HUES64 (cell line): Measurements from ENCODE around the gene PET100.
"Not testable (repeated sequence)": the region's sequence is repeated elsewhere in the genome, so short reads cannot be mapped to it uniquely, and the experiment has no call there.

Experiments used
- H3K27ac ChIP-seq: 2 replicates; pipeline ENCODE4 v1.7.0; 2013; ENCODE audit warnings: low read depth, low read length, inconsistent platforms
- H3K27me3 ChIP-seq: 2 replicates; pipeline ENCODE4 v1.6.1; 2013; ENCODE audit warnings: mild to moderate bottlenecking, low read length; ENCODE audit not compliant: insufficient read depth
- H3K36me3 ChIP-seq: 2 replicates; pipeline ENCODE4 v1.6.1; 2013; ENCODE audit warnings: mild to moderate bottlenecking, low read length; ENCODE audit not compliant: insufficient read depth
- H3K4me1 ChIP-seq: 2 replicates; pipeline ENCODE4 v1.6.1; 2013; ENCODE audit warnings: mild to moderate bottlenecking, low read length, moderate library complexity; ENCODE audit not compliant: insufficient read depth
- H3K4me3 ChIP-seq: 2 replicates; pipeline ENCODE4 v1.5.1; 2013; ENCODE audit warnings: mild to moderate bottlenecking, low read length, moderate library complexity
- H3K9ac ChIP-seq: 2 replicates; pipeline ENCODE4 v1.6.1; 2013; ENCODE audit warnings: mild to moderate bottlenecking, low read depth, low read length
- H3K9me3 ChIP-seq: 2 replicates; pipeline ENCODE4 v1.6.1; 2013; ENCODE audit warnings: low read depth, low read length; ENCODE audit not compliant: insufficient read depth
- WGBS: fragments of 150-250, 120-280 bp; methylation state at CpG from one replicate; pipeline ENCODE4 v1.1.7; 2013; ENCODE audit warnings: missing lambda C conversion rate; 5-methylcytosine and 5-hydroxymethylcytosine counted together

Gene PET100

DNA sequence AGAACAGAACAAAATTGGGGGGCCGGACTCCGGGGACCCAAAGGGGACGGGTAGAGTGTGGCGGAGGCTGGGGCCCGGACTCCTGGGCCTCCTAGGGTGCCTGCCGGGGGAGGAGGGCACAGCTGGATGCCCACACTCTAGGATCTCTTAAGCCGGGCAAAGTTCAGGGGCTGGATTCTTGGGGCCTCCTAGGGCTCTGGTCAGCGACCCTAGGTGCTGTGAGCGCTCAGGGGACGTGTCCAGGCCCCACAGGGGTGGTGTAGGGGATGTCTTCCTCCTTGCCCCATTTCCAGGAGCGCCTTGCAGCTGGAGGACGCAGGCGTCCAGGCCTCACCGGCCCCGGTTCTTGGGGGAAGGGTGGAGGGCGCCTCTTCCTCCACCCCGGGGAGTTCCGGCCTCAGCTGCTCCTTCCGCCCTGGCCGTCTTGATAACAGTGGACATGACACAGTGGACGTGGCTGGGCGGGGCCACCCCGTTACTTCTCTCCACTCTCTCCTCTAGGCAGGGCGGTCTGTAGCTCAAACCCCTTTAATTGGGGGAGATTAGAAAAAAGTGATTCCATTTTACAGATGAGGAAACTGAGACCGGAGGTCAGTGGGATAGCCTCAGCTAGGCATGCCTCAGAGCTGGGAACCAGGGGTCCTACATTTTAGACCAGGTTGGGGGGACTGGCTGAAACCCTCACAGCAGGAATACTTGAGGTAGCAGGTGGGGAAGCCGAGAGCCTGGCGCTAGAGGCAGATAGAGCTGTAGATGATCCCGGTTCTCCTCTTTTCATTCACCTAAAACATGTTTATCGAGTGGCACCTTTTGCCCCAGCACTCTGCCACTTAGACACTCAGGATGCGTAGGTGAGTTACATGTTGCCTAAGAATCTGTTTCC is 8.0 kb downstream of the PET100 start:
- Histone ChIP-seq H3K4me3 (peak overlapping the region; percentile 82), H3K27me3 (peaks cover 22% of the 10 kb centered on the region), H3K4me1 (no peaks in the 10 kb centered on the region), H3K9ac (peak overlapping the region; percentile 71), H3K36me3 (no peaks in the 10 kb centered on the region), H3K9me3 (no peaks in the 10 kb centered on the region), H3K27ac (peak overlapping the region; percentile 25; the same call in 1 of the 2 replicates)
- WGBS, result 43% methylated on average over 29 of the region's 30 CpGs

DNA sequence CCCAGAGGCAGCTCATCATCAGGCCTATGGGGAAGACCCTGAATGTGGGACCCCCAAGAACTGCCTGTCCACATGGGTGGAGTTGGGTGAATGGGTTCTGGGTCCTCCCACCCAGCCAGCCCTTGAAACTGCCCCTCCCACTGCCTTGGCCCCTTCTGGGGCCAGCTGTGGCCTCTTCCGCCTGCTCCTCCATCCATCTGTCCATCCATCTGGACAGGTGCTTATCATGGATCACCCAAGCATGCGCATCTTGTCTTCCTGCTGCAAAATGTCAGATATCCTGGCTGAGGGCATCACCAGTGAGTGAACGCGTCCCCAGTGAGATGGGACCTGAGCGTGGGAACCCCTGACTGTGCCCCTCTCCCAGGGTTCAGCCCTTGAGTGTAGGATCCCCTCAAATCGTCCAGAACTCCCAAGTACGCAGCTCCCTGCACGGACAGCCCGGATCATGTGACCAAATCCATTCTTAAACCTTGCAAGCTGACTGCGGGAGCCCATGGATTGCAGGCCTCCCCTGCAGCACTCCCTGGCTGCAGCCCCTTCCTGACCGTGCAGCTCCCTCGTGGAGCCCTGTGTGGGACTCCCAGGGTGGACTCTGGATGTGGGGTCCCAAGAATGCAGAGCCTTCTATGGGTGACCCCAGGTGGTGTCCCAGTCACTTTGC is 9.3 kb downstream of the PET100 start:
- no peaks in the 10 kb centered on the region for H3K9me3 ChIP-seq
- no peak overlapping the region for H3K4me3 ChIP-seq
- no peak overlapping the region for H3K27ac ChIP-seq
- no peaks in the 10 kb centered on the region for H3K4me1 ChIP-seq
- no peaks in the 10 kb centered on the region for H3K36me3 ChIP-seq
- H3K9ac ChIP-seq, result no peak overlapping the region
- peaks cover 22% of the 10 kb centered on the region for H3K27me3 ChIP-seq
- 91% methylated on average over 12 of the region's 12 CpGs for WGBS

DNA sequence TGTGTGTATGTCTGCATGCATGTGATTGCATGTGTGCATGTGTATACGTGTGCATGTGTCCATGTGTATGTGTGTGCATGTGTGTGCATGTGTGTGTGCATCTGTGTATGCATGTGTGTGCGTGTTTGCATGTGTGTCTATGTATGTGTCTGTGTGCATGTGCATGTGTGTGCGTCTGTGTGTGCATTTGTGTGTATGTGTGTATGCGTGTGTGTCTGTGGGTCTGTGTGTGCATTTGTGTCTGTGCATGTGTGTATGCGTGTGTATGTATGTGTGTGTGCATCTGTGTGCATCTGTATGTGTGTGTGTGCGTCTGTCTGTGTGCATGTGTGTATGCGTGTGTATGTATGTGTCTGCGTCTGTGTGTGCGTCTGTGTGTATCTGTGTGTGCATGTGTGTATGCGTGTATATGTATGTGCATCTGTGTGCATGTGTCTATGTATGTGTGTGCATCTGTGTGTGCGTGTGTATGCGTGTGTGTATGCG is 10.3 kb downstream of the PET100 start:
- Histone ChIP-seq H3K36me3 (no peaks in the 10 kb centered on the region), H3K4me1 (no peaks in the 10 kb centered on the region), H3K27me3 (peaks cover 18% of the 10 kb centered on the region), H3K9ac (no peak overlapping the region), H3K9me3 (no peaks in the 10 kb centered on the region), H3K4me3 (no peak overlapping the region), H3K27ac (no peak overlapping the region)
- WGBS, result 94% methylated on average over 13 of the region's 13 CpGs

DNA sequence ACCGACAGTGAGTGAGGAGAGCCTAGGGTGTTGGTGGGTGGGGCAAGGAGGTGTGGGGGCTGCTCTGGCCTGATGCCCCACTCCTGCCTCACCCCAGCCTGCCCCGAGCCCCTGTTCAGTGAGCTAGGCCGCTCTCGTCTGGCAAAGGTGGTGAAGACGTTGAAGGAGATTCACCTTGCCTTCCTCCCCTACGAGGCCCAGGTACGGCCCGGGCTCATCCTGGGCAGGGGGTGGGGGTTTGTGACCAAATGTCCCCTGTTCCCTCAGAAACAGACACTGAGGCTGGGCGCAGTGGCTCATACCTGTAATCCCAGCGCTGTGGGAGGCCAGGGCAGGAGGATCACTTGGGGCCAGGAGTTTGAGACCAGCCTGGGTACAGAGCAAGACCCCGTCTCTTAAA is 11.2 kb downstream of the PET100 start:
- Histone ChIP-seq H3K27ac (no peak overlapping the region), H3K9ac (no peak overlapping the region), H3K36me3 (no peaks in the 10 kb centered on the region), H3K4me1 (no peaks in the 10 kb centered on the region), H3K27me3 (peaks cover 9% of the 10 kb centered on the region), H3K4me3 (no peak overlapping the region), H3K9me3 (no peaks in the 10 kb centered on the region)
- WGBS, result 95% methylated on average over 11 of the region's 11 CpGs

DNA sequence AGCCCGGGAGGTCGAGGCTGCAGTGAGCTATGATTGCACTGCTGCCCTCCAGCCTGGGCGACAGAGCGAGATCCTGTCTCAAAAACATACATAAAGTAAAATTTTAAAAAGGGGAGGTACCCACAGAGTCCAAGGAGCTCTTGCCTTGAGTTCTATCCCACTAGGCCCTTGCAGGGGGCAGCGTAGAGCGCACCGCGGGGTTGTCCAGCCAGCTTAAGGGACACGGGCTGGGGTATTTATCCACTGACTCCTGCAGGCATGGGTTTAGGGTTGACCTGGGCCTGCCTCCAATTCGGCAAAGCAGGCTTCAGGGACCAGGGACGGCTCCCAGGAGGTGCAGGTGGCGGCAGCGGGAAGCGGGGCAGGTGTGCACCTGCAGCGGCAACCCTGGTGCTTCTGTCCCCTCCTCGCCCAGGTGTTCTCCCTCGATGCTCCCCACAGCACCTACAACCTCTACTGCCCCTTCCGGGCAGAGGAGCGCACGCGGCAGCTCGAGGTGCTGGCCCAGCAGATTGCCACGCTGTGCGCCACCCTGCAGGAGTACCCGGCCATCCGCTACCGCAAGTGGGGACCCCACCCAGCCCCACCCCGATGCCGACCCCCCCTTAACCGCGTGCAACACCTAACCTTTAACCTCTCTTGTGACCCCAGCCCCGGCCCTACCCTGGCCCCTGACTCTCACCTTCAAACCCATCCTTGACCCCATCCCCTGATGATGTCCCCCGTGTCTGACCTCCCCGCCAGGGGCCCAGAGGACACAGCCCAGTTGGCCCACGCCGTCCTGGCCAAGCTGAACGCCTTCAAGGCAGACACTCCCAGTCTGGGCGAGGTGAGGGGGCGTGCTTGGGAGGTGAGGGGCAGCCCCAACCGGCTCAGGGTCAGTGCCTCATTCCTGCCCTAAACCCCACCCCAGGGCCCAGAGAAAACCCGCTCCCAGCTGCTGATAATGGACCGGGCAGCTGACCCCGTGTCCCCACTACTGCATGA is 12.0 kb downstream of the PET100 start:
- Histone ChIP-seq H3K36me3 (no peaks in the 10 kb centered on the region), H3K9ac (no peak overlapping the region), H3K27ac (no peak overlapping the region), H3K27me3 (peaks cover 2% of the 10 kb centered on the region), H3K4me3 (no peak overlapping the region), H3K9me3 (no peaks in the 10 kb centered on the region), H3K4me1 (no peaks in the 10 kb centered on the region)
- WGBS, result 90% methylated on average over 41 of the region's 43 CpGs

DNA sequence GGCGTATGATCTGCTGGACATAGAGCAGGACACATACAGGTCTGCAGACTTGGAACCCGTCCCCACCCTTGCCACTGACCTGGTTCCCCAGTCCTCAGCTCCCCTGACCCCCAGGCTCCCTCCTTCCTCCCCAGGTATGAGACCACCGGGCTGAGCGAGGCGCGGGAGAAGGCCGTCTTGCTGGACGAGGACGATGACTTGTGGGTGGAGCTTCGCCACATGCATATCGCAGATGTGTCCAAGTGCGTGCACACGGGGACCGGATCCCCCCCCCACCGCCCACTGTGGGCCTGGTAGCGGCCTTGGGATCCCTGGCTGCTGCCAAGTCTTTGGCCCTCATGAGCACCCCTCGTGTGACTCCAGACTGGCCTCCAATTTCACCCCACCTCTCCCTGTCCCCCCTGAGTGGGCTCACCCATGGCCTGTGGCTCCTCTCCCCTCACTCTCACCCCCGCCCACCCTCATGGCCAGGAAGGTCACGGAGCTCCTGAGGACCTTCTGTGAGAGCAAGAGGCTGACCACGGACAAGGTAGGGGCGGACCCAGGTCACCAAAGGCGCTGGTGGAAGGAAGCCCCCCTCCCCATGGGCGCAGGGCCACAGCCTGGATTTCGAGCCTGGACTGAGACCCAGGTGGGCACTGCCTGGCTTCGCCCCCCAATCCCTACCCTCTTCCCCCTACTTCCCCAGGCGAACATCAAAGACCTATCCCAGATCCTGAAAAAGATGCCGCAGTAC is 12.9 kb downstream of the PET100 start:
- no peaks in the 10 kb centered on the region for H3K4me1 ChIP-seq
- no peak overlapping the region for H3K4me3 ChIP-seq
- H3K27me3 ChIP-seq, result no peaks in the 10 kb centered on the region
- no peak overlapping the region for H3K27ac ChIP-seq
- no peaks in the 10 kb centered on the region for H3K36me3 ChIP-seq
- no peaks in the 10 kb centered on the region for H3K9me3 ChIP-seq
- H3K9ac ChIP-seq, result no peak overlapping the region
- 95% methylated on average over 27 of the region's 27 CpGs for WGBS

DNA sequence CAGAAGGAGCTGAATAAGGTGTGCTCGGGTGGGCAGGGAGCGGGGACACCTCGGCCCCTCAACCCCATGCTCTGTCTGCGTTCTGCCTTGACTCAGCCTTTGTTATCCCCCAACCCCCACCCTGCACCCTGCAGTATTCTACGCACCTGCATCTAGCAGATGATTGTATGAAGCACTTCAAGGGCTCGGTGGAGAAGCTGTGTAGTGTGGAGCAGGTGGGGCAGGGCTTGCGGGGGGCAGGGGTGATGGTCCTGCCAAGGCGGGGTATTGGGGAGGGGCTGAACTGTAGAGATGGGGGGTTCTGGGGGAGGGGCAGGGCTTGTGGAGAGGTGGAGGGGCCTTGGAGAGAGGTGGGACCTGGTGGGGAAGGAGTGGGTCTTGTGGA is 13.4 kb downstream of the PET100 start:
- Histone ChIP-seq H3K27me3 (no peaks in the 10 kb centered on the region), H3K27ac (no peak overlapping the region), H3K4me1 (no peaks in the 10 kb centered on the region), H3K36me3 (no peaks in the 10 kb centered on the region), H3K4me3 (no peak overlapping the region), H3K9ac (no peak overlapping the region), H3K9me3 (no peaks in the 10 kb centered on the region)
- WGBS, result 95% methylated on average over 8 of the region's 8 CpGs

DNA sequence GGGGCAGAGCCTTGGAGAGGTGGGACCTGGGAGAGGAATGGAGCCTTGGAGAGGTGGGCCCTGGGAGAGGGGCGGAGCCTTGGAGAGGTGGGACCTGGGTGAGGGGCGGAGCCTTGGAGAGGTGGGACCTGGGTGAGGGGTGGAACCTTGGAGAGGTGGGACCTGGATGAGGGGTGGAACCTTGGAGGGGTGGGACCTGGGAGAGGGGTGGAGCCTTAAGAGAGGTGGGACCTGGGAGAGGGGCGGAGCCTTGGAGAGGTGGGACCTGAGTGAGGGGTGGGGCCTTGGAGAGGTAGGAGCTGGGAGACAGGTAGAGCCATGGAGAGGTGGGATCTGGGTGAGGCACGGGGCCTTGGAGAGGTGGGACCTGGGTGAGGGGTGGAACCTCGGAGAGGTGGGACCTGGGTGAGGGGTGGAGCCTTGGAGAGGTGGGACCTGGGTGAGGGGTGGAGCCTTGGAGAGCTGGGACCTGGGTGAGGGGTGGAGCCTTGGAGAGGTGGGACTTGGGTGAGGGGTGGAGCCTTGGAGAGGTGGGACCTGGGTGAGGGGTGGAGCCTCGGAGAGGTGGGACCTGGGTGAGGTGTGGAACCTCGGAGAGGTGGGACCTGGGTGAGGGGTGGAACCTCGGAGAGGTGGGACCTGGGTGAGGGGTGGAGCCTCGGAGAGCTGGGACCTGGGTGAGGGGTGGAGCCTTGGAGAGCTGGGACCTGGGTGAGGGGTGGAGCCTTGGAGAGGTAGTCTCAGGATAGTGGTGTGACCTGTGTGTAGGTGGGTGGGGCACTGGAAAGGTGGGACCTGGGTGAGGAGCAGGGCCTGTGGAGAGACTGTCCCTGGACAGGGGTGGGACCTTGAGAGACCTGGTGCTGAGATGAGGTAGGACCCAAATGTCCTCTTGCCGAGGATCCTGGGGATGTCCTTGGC is 14.3 kb downstream of the PET100 start:
- not testable (repeated sequence) for H3K27ac ChIP-seq, H3K9ac ChIP-seq, H3K9me3 ChIP-seq, H3K27me3 ChIP-seq, H3K4me1 ChIP-seq, H3K36me3 ChIP-seq, H3K4me3 ChIP-seq
- 74% methylated on average over 10 of the region's 10 CpGs for WGBS

DNA sequence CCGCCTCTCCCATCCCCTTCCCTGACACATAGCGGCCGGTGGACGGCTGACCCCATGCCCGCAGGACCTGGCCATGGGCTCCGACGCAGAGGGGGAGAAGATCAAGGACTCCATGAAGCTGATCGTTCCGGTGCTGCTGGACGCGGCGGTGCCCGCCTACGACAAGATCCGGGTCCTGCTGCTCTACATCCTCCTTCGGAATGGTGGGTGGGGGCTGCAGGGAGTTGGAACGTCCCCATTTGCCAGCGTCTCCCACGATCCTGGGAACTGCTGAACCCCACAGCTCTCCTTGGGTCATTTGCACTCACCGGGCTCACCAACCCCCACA is 14.9 kb downstream of the PET100 start:
- 96% methylated on average over 20 of the region's 20 CpGs for WGBS
- Histone ChIP-seq H3K4me1 (no peaks in the 10 kb centered on the region), H3K36me3 (no peaks in the 10 kb centered on the region), H3K9ac (no peak overlapping the region), H3K27ac (no peak overlapping the region), H3K9me3 (no peaks in the 10 kb centered on the region), H3K4me3 (no peak overlapping the region), H3K27me3 (no peaks in the 10 kb centered on the region)

DNA sequence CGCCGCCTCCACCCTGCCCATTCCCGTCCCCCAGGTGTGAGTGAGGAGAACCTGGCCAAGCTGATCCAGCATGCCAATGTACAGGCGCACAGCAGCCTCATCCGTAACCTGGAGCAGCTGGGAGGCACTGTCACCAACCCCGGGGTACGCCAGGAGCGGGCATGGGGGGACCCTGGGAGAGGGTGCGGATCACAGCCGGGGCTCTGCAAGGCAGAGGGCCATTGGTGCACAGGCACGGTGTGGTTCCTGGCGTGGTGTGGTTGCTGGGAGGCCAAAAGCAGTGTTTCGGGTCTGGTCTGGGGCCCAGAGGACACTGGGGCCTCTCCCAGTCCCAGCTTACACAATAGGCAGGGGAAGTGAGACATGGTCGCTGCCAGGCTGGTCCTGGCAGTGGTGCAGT is 15.6 kb downstream of the PET100 start:
- Histone ChIP-seq H3K27me3 (peaks cover 1% of the 10 kb centered on the region; the same call in 1 of the 2 replicates), H3K4me3 (no peak overlapping the region), H3K36me3 (no peaks in the 10 kb centered on the region), H3K27ac (no peak overlapping the region), H3K9me3 (no peaks in the 10 kb centered on the region), H3K9ac (no peak overlapping the region), H3K4me1 (no peaks in the 10 kb centered on the region)
- WGBS, result 94% methylated on average over 14 of the region's 14 CpGs
